GM21423 (cell line): ENCODE data around the gene KCNK7.
"Not testable (repeated sequence)": the region's sequence is repeated elsewhere in the genome, so short reads cannot be mapped to it uniquely, and the experiment has no call there.

ENCODE experiments used
- ATAC-seq: cut with Tn5 transposase; IDR thresholded peaks from one replicate; pipeline ENCODE4 v1.9.1; 2021; ENCODE audit warnings: mild to moderate bottlenecking, moderate library complexity; ENCODE audit not compliant: unreplicated experiment

The KCNK7 gene

GRCh38 chr11:65595543-65596281, at the start of gene KCNK7:
KCNK7 (minus strand) TSS chr11:65595800; CDS start chr11:65595772, 28 bp downstream.
- ATAC-seq = no peak

GRCh38 chr11:65644837-65645236, 49.2 kb upstream of the KCNK7 start:
- ATAC-seq = no peak

GRCh38 chr11:65643971-65644370, 48.4 kb upstream of the KCNK7 start:
- no peak for ATAC-seq

GRCh38 chr11:65642014-65642671, 46.5 kb upstream of the KCNK7 start:
- no peak for ATAC-seq

- ATAC-seq = no peak
Measured at GRCh38 chr11:65641297-65642013, 45.9 kb upstream of the KCNK7 start.

- ATAC-seq = peak; percentile 5
Measured at GRCh38 chr11:65640483-65641296, 45.1 kb upstream of the KCNK7 start.

- peak; percentile 47 for ATAC-seq
Measured at GRCh38 chr11:65639623-65640482, 44.3 kb upstream of the KCNK7 start.

- not testable (repeated sequence) for ATAC-seq
Measured at GRCh38 chr11:65639228-65639597, 43.6 kb upstream of the KCNK7 start.

GRCh38 chr11:65637794-65638419, 42.3 kb upstream of the KCNK7 start, which contains the start of gene SIPA1:
SIPA1 (plus strand) TSS chr11:65638101; CDS start chr11:65640922, 2,821 bp downstream.
- peak; percentile 32 for ATAC-seq

GRCh38 chr11:65637032-65637557, 41.5 kb upstream of the KCNK7 start:
- ATAC-seq = no peak

GRCh38 chr11:65636108-65637031, 40.8 kb upstream of the KCNK7 start:
- no peak for ATAC-seq

- no peak for ATAC-seq
Measured at GRCh38 chr11:65634905-65635731, 39.5 kb upstream of the KCNK7 start.

GRCh38 chr11:65634440-65634839, 38.8 kb upstream of the KCNK7 start:
- ATAC-seq = no peak

GRCh38 chr11:65634109-65634436, 38.5 kb upstream of the KCNK7 start:
- no peak for ATAC-seq

- ATAC-seq = no peak
Measured at GRCh38 chr11:65633390-65634108, 37.9 kb upstream of the KCNK7 start.

GRCh38 chr11:65630215-65630614, 34.6 kb upstream of the KCNK7 start:
- no peak for ATAC-seq

GRCh38 chr11:65629579-65629978, 34.0 kb upstream of the KCNK7 start:
- ATAC-seq = no peak
